ENCODE results near the gene KIF6.

DNA sequence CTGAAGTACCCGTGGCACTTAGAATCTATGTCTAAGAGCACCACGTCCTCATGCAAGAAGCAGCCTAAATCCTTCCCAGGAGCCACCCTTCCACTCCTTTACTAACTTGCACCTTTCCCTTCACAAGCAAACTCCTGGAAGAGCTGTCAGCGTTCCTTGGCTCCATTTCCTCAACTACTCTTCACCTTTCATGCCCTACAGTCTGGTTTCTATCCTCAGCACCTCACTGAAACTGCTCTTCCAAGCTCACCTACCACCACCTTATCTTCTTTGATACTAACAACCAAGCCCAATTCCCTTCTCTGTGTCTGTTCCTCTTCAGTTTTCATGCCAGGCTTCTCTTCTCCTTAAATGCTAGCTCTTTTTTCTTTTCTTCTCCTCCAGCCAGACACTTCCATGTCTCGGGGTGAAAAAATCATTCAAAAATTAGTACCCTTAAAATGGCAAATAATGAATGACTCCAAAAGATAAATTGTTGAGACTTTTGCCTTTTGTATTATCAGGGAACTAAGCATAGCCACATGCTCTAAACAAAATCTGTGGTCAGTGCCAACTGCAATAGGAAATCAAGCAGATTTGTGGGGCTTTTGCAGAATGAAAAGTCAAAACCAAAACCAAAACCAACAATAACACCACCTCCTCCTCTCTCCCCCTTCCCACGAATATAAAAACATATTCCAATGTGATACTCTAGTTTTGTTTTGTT lies 253.1 kb downstream of the KIF6 start:
- no peak for TF ChIP-seq ELF4 (IDR thresholded peaks at IDR 0.05)
- TF ChIP-seq FOXM1 (IDR thresholded peaks at IDR 0.05; ENCODE audit: borderline replicate concordance) = no peak
- TF ChIP-seq BHLHE40 (IDR thresholded peaks at IDR 0.05; ENCODE audit: borderline replicate concordance) = no peak
- TF ChIP-seq TARDBP (IDR thresholded peaks at IDR 0.05) = no peak
- TF ChIP-seq SUZ12 (IDR thresholded peaks at IDR 0.05) = no peak
- TF ChIP-seq SP1 (IDR thresholded peaks at IDR 0.05) = no peak
